Naive thymus-derived CD4-positive, alpha-beta T cell (primary cell): ENCODE data around the gene BBS9. TPM values are rescaled to one million over a fixed set of nuclear protein-coding genes. Genes with fewer than 3 reads are reported as not detected.

Experiments used
- ATAC-seq: fragments of 150-1000 bp; cut with Tn5 transposase; 2 replicates; pipeline ENCODE4 v1.10.0; 2021; ENCODE audit warnings: mild to moderate bottlenecking, moderate library complexity
- CTCF ChIA-PET: fragments of 350-600 bp; sonication (Branson Sonifier 250); formaldehyde crosslinking; loops from one replicate; lab custom pipeline; 2021; ENCODE audit warnings: antibody characterized with exemption; lab: Charles Lee
- POLR2A ChIA-PET: fragments of 350-600 bp; sonication (Branson Sonifier 250); formaldehyde crosslinking; loops from one replicate; lab custom pipeline; 2021; ENCODE audit warnings: antibody characterized with exemption, inconsistent platforms; lab: Charles Lee
- DNase-seq, 9 donors: peaks; one replicate each; pipeline versions ENCODE4 v3.0.0 to v3.0.0-alpha.2; 2020 to 2022; ENCODE audit warnings: mixed read lengths in 1 of 9
- H3K27ac ChIP-seq: one replicate; pipeline ENCODE4 v1.7.0; 2013; ENCODE audit warnings: mild to moderate bottlenecking, low read depth, low read length, moderate library complexity
- H3K27me3 ChIP-seq, 2 donors: one replicate each; pipeline ENCODE4 v1.7.0; 2013; ENCODE audit warnings: low read length in 2 of 2, mild to moderate bottlenecking in 2 of 2, moderate library complexity in 2 of 2; ENCODE audit not compliant: control insufficient read depth in 2 of 2, insufficient read depth in 2 of 2
- H3K36me3 ChIP-seq, 3 experiments: 1 replicate in 2 of 3; 2 replicates in 1 of 3; pipeline ENCODE4 v1.7.0; 2013; ENCODE audit warnings: low read length in 3 of 3, mild to moderate bottlenecking in 3 of 3, moderate library complexity in 1 of 3; ENCODE audit not compliant: insufficient read depth in 3 of 3, control insufficient read depth in 2 of 3
- H3K4me1 ChIP-seq, 2 donors: one replicate each; pipeline ENCODE4 v1.7.0; 2013; ENCODE audit warnings: low read length in 2 of 2, mild to moderate bottlenecking in 2 of 2, moderate library complexity in 1 of 2; ENCODE audit not compliant: control insufficient read depth in 2 of 2, insufficient read depth in 2 of 2
- H3K4me3 ChIP-seq: 2 replicates; pipeline ENCODE4 v1.7.0; 2013; ENCODE audit warnings: mild to moderate bottlenecking, low read length
- H3K9me3 ChIP-seq, 3 experiments: 1 replicate in 2 of 3; 2 replicates in 1 of 3; pipeline ENCODE4 v1.7.0; 2013; ENCODE audit warnings: low read length in 3 of 3; ENCODE audit not compliant: control insufficient read depth in 2 of 3
- H3K27ac Mint-ChIP-seq, 9 donors: one replicate each; pipeline ENCODE4 v1.8.0; 2020 to 2022; ENCODE audit warnings: mixed read lengths in 9 of 9, mild to moderate bottlenecking in 8 of 9, moderate library complexity in 5 of 9, inconsistent platforms in 2 of 9
- H3K27me3 Mint-ChIP-seq, 5 donors: one replicate each; pipeline ENCODE4 v1.8.0; 2021 to 2022; ENCODE audit warnings: mixed read lengths in 5 of 5, mild to moderate bottlenecking in 1 of 5
- H3K36me3 Mint-ChIP-seq, 5 donors: one replicate each; pipeline ENCODE4 v1.8.0; 2020 to 2022; ENCODE audit warnings: mixed read lengths in 5 of 5, mild to moderate bottlenecking in 3 of 5, inconsistent platforms in 1 of 5
- H3K4me1 Mint-ChIP-seq, 7 donors: one replicate each; pipeline ENCODE4 v1.8.0; 2020 to 2022; ENCODE audit warnings: mixed read lengths in 7 of 7, mild to moderate bottlenecking in 3 of 7, inconsistent platforms in 1 of 7
- H3K4me3 Mint-ChIP-seq, 10 donors: one replicate each; pipeline ENCODE4 v1.8.0; 2020 to 2022; ENCODE audit warnings: mild to moderate bottlenecking in 10 of 10, mixed read lengths in 10 of 10, moderate library complexity in 6 of 10, inconsistent platforms in 2 of 10
- H3K9me3 Mint-ChIP-seq, 11 donors: one replicate each; pipeline ENCODE4 v1.8.0; 2020 to 2022; ENCODE audit warnings: mixed read lengths in 11 of 11, mild to moderate bottlenecking in 4 of 11, inconsistent platforms in 1 of 11, moderate library complexity in 1 of 11
- intact Hi-C, 2 donors: fragments of 100-400 bp; cut with micrococcal nuclease; formaldehyde crosslinking; loops; one replicate each; pipeline ENCODE4 v1.15.1; 2023
- polyA plus RNA-seq, 2 donors: library from polyadenylated mRNA; unstranded; fragments of 300-500 nt; fragmentation: Illumina TruSeq; gene quantifications; one replicate each; pipeline ENCODE4 v1.2.3, GENCODE V29; 2021
- total RNA-seq, 6 experiments: library from RNA in 5 of 6; stranded (reverse) in 5 of 6; gene quantifications; 1 replicate in 5 of 6; 2 replicates in 1 of 6; pipeline ENCODE4 v1.2.3 and lab custom pipeline; 2021 to 2026

The BBS9 gene
- total and polyA plus RNA-seq, 7 experiments from 2014 or later = 11.1 to 31.0 (median 23.2) TPM

GRCh38 chr7:33420311-33420940 lies 291.1 kb downstream of the BBS9 start:
- Mint-ChIP-seq H3K4me3 (no peak overlapping the region), H3K27ac (peak overlapping the region in 1 of 9 donors; percentile 59), H3K4me1 (peaks cover 0 to 2% (median 0%) of the 10 kb centered on the region in 7 donors), H3K9me3 (no peaks in the 10 kb centered on the region), H3K27me3 (no peaks in the 10 kb centered on the region), H3K36me3 (peaks cover 0 to 11% (median 0%) of the 10 kb centered on the region in 5 donors)
- Histone ChIP-seq H3K36me3 (no peaks in the 10 kb centered on the region), H3K4me3 (no peak overlapping the region), H3K9me3 (no peaks in the 10 kb centered on the region), H3K4me1 (no peaks in the 10 kb centered on the region), H3K27me3 (no peaks in the 10 kb centered on the region), H3K27ac (no peak overlapping the region)
- intact Hi-C loops = no loop called here
- ChIA-PET CTCF (no interaction called here), POLR2A (no interaction called here)
- ATAC-seq (no peak), DNase-seq (no peak)

DNA sequence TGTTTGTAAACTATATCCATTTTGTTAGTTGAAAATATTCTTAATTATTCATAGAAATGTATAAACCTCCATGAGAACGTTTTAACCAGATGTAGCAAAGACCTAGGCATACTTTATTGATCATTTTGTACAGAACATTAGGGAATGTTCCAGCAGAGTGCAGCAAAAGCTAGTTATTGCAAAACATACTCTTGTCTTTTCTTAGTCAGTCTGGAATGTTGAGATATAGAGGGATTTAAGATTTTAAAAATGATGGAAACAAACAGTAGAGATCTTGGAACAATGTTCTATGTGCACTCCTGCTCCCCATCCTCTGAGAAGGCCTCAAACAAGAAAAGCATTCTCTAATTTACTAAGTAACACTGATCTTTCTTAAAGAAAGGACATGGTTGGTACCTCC lies 292.1 kb downstream of the BBS9 start:
- Mint-ChIP-seq H3K36me3 (peaks cover 0 to 8% (median 0%) of the 10 kb centered on the region in 5 donors), H3K4me1 (peaks cover 0 to 2% (median 0%) of the 10 kb centered on the region in 7 donors), H3K27ac (no peak overlapping the region), H3K9me3 (no peaks in the 10 kb centered on the region), H3K4me3 (no peak overlapping the region), H3K27me3 (no peaks in the 10 kb centered on the region)
- no peak for DNase-seq
- Histone ChIP-seq H3K9me3 (no peaks in the 10 kb centered on the region), H3K36me3 (no peaks in the 10 kb centered on the region), H3K27me3 (no peaks in the 10 kb centered on the region), H3K4me1 (no peaks in the 10 kb centered on the region), H3K27ac (no peak overlapping the region), H3K4me3 (no peak overlapping the region)
- intact Hi-C loops = no loop called here
- POLR2A ChIA-PET = no interaction called here
- no peak for ATAC-seq
- CTCF ChIA-PET = no interaction called here

- ChIA-PET CTCF (no interaction called here), POLR2A (no interaction called here)
- H3K4me3 ChIP-seq = no peak overlapping the region
- no peak overlapping the region for H3K4me3 Mint-ChIP-seq
- ATAC-seq (no peak), DNase-seq (no peak)
- H3K27me3 ChIP-seq = no peaks in the 10 kb centered on the region
- H3K36me3 ChIP-seq = no peaks in the 10 kb centered on the region
- no peak overlapping the region for H3K27ac Mint-ChIP-seq
- H3K36me3 Mint-ChIP-seq = peaks cover 0 to 5% (median 0%) of the 10 kb centered on the region in 5 donors
- no peaks in the 10 kb centered on the region for H3K9me3 Mint-ChIP-seq
- H3K27ac ChIP-seq = no peak overlapping the region
- no peaks in the 10 kb centered on the region for H3K4me1 ChIP-seq
- H3K27me3 Mint-ChIP-seq = no peaks in the 10 kb centered on the region
- intact Hi-C loops = no loop called here
- no peaks in the 10 kb centered on the region for H3K9me3 ChIP-seq
- H3K4me1 Mint-ChIP-seq = peaks cover 0 to 2% (median 0%) of the 10 kb centered on the region in 7 donors
Measured at GRCh38 chr7:33422141-33422540, 292.8 kb downstream of the BBS9 start.

DNA sequence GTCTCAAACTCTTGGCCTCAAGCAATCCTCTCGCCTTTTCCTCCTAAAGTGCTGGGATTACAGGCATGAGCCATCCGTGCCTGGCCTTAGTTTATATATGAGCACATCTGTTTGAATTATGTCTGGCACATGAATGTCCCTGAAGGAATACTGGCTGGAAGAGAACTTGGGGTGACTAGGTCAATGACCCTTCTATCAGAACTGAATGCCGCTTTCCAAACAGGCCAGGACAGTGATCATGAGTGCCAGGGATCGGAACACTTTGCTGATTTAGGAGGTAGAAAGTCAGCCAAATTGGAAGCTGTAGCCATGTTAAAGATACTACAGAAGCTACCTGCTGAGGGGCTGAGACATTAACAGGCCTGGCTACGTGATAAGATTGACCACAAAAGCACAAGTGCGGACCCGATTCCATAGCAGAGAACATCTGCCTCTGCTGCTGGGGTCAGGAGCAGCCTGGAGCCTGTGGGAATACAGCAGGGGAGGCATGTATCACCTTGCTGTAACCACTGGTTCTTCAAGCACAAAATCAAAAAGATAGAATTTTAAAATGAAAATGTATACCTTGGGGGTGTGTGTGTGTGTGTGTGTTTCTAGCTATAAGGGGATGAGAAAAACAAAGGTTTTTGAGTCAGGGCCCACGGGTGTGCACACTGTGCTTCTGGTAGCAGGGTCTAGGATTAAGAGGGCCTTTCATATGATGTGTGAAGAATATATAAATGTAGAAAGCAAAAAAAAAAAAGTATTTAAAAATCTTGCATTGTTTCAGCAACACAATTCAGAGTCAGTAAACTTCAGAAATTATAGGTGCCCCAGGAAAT lies 293.7 kb downstream of the BBS9 start:
- Mint-ChIP-seq H3K27ac (no peak overlapping the region), H3K27me3 (no peaks in the 10 kb centered on the region), H3K4me1 (peaks cover 0 to 2% (median 0%) of the 10 kb centered on the region in 7 donors), H3K36me3 (peaks cover 0 to 8% (median 0%) of the 10 kb centered on the region in 5 donors), H3K9me3 (no peaks in the 10 kb centered on the region), H3K4me3 (no peak overlapping the region)
- intact Hi-C loops = no loop called here
- no peak for ATAC-seq
- Histone ChIP-seq H3K27me3 (no peaks in the 10 kb centered on the region), H3K36me3 (no peaks in the 10 kb centered on the region), H3K9me3 (no peaks in the 10 kb centered on the region), H3K27ac (no peak overlapping the region), H3K4me3 (no peak overlapping the region), H3K4me1 (no peaks in the 10 kb centered on the region)
- ChIA-PET POLR2A (no interaction called here), CTCF (no interaction called here)
- no peak for DNase-seq

GRCh38 chr7:33423646-33424020 lies 294.3 kb downstream of the BBS9 start:
- DNase-seq (peak in 2 of 9 donors; percentile 0 to 4), ATAC-seq (no peak)
- Histone ChIP-seq H3K27ac (no peak overlapping the region), H3K27me3 (no peaks in the 10 kb centered on the region), H3K4me3 (no peak overlapping the region), H3K9me3 (no peaks in the 10 kb centered on the region), H3K4me1 (no peaks in the 10 kb centered on the region), H3K36me3 (no peaks in the 10 kb centered on the region)
- CTCF ChIA-PET = no interaction called here
- peaks cover 0 to 2% (median 0%) of the 10 kb centered on the region in 7 donors for H3K4me1 Mint-ChIP-seq
- POLR2A ChIA-PET = no interaction called here
- H3K27me3 Mint-ChIP-seq = no peaks in the 10 kb centered on the region
- no peaks in the 10 kb centered on the region for H3K9me3 Mint-ChIP-seq
- H3K36me3 Mint-ChIP-seq = peaks cover 0 to 8% (median 0%) of the 10 kb centered on the region in 5 donors
- H3K27ac Mint-ChIP-seq = no peak overlapping the region
- no peak overlapping the region for H3K4me3 Mint-ChIP-seq
- intact Hi-C loops = no loop called here

- Mint-ChIP-seq H3K27ac (no peak overlapping the region), H3K4me1 (peaks cover 0 to 2% (median 0%) of the 10 kb centered on the region in 7 donors), H3K9me3 (no peaks in the 10 kb centered on the region), H3K27me3 (no peaks in the 10 kb centered on the region), H3K36me3 (peaks cover 0 to 4% (median 3%) of the 10 kb centered on the region in 5 donors), H3K4me3 (no peak overlapping the region)
- intact Hi-C loops = no loop called here
- ATAC-seq (no peak), DNase-seq (no peak)
- Histone ChIP-seq H3K27ac (no peak overlapping the region), H3K36me3 (no peaks in the 10 kb centered on the region), H3K9me3 (no peaks in the 10 kb centered on the region), H3K27me3 (no peaks in the 10 kb centered on the region), H3K4me3 (no peak overlapping the region), H3K4me1 (no peaks in the 10 kb centered on the region)
- POLR2A ChIA-PET = no interaction called here
- CTCF ChIA-PET = no interaction called here
Measured at GRCh38 chr7:33425395-33425794, 296.0 kb downstream of the BBS9 start.
